Liver (tissue), 9 donors: ENCODE data around the gene NKAIN2. TPM values are rescaled to one million over a fixed set of nuclear protein-coding genes. Genes with fewer than 3 reads are reported as not detected.

ENCODE experiments used
- DNase-seq: peaks from one replicate; pipeline ENCODE4 v3.0.0-alpha.2; 2017; ENCODE audit warnings: low spot score
- H3K27ac ChIP-seq, 2 donors: one replicate each; pipeline ENCODE4 v1.7.0; 2013; ENCODE audit warnings: inconsistent platforms in 2 of 2, low read length in 2 of 2, control low read depth in 1 of 2, low read depth in 1 of 2, mild to moderate bottlenecking in 1 of 2
- H3K27me3 ChIP-seq, 4 donors: one replicate each; pipeline versions ENCODE4 v1.6.1 to v1.7.0; 2013; ENCODE audit warnings: low read length in 3 of 4, inconsistent platforms in 1 of 4, mild to moderate bottlenecking in 1 of 4, moderate library complexity in 1 of 4; ENCODE audit not compliant: control insufficient read depth in 4 of 4, insufficient read depth in 4 of 4
- H3K36me3 ChIP-seq, 4 donors: one replicate each; pipeline versions ENCODE4 v1.6.1 to v1.7.0; 2013; ENCODE audit warnings: low read length in 3 of 4, mild to moderate bottlenecking in 3 of 4, low read depth in 1 of 4, moderate library complexity in 1 of 4; ENCODE audit not compliant: control insufficient read depth in 4 of 4, insufficient read depth in 3 of 4
- H3K4me1 ChIP-seq, 4 donors: one replicate each; pipeline versions ENCODE4 v1.6.1 to v1.7.0; 2013; ENCODE audit warnings: low read length in 3 of 4, mild to moderate bottlenecking in 3 of 4, moderate library complexity in 1 of 4; ENCODE audit not compliant: control insufficient read depth in 4 of 4, insufficient read depth in 4 of 4
- H3K4me3 ChIP-seq, 3 donors: one replicate each; pipeline versions ENCODE4 v1.6.1 to v1.7.0; 2013; ENCODE audit warnings: low read length in 3 of 3, control low read depth in 1 of 3, low read depth in 1 of 3, mild to moderate bottlenecking in 1 of 3
- H3K9ac ChIP-seq, 2 donors: one replicate each; pipeline ENCODE4 v1.7.0; 2013; ENCODE audit warnings: low read length in 2 of 2, mild to moderate bottlenecking in 2 of 2, moderate library complexity in 2 of 2, control low read depth in 1 of 2, low read depth in 1 of 2
- H3K9me3 ChIP-seq, 4 donors: one replicate each; pipeline versions ENCODE4 v1.6.1 to v1.7.0; 2013; ENCODE audit warnings: low read length in 3 of 4; ENCODE audit not compliant: control insufficient read depth in 4 of 4
- FOXA1 ChIP-seq: IDR thresholded peaks from 2 replicates; pipeline ENCODE4 v1.6.1; 2016; ENCODE audit warnings: antibody characterized with exemption
- FOXA2 ChIP-seq: IDR thresholded peaks from 2 replicates; pipeline ENCODE4 v1.6.1; 2016; ENCODE audit warnings: antibody characterized with exemption
- GABPA ChIP-seq, 2 donors: IDR thresholded peaks in 1 of 2; conservative IDR thresholded peaks in 1 of 2; 2 replicates each; pipeline ENCODE4 v1.6.1; 2016; ENCODE audit warnings: antibody characterized with exemption in 2 of 2, mild to moderate bottlenecking in 1 of 2, moderate library complexity in 1 of 2
- HNF4G ChIP-seq: IDR thresholded peaks from 2 replicates; pipeline ENCODE4 v1.6.1; 2016; ENCODE audit warnings: antibody characterized with exemption
- JUND ChIP-seq, 2 donors: IDR thresholded peaks; 2 replicates each; pipeline ENCODE4 v1.6.1; 2016; ENCODE audit warnings: antibody characterized with exemption in 2 of 2
- NR2F2 ChIP-seq: IDR thresholded peaks from 2 replicates; pipeline ENCODE4 v1.6.1; 2016; ENCODE audit warnings: antibody characterized with exemption
- RAD21 ChIP-seq, 2 donors: IDR thresholded peaks; 2 replicates each; pipeline ENCODE4 v1.6.1; 2016; ENCODE audit warnings: antibody characterized with exemption in 2 of 2, mild to moderate bottlenecking in 2 of 2
- RXRA ChIP-seq, 2 donors: IDR thresholded peaks; 2 replicates each; pipeline ENCODE4 v1.6.1; 2017 to 2018; ENCODE audit warnings: antibody characterized with exemption in 2 of 2, mild to moderate bottlenecking in 1 of 2
- SP1 ChIP-seq: IDR thresholded peaks from 2 replicates; pipeline ENCODE4 v1.6.1; 2018; ENCODE audit warnings: antibody characterized with exemption, mild to moderate bottlenecking
- TAF1 ChIP-seq: conservative IDR thresholded peaks from 2 replicates; pipeline ENCODE4 v1.6.1; 2016; ENCODE audit warnings: antibody characterized with exemption, mild to moderate bottlenecking
- WGBS: extraction: QIAGEN DNeasy Blood & Tissue Kit; methylation state at CpG from one replicate; pipeline ENCODE4 v1.1.7; 2013; 5-methylcytosine and 5-hydroxymethylcytosine counted together
- polyA plus RNA-seq, 2 donors: library from polyadenylated mRNA; stranded (reverse) in 1 of 2; unstranded in 1 of 2; fragments of 200-250 nt in 1 of 2; fragments of >200 nt in 1 of 2; fragmentation: Nextera tagmentation in 1 of 2; extraction: Ambion mirVana in 1 of 2; gene quantifications; one replicate each; pipeline versions ENCODE4 v1.2.1 to v1.2.3, GENCODE V29; 2013 to 2015
- total RNA-seq, 2 donors: library from RNA; depleted of rRNA; stranded (reverse); fragments of >200 nt; gene quantifications; one replicate each; pipeline ENCODE4 v1.2.3, GENCODE V29; 2014
- TF ChIP-seq, protein P1 (sequence below): IDR thresholded peaks from 2 replicates; pipeline ENCODE4 v1.6.1; 2016; ENCODE audit warnings: antibody characterized with exemption
- TF ChIP-seq, protein P2 (sequence below): IDR thresholded peaks from 2 replicates; pipeline ENCODE4 v1.6.1; 2016; ENCODE audit warnings: antibody characterized with exemption
- TF ChIP-seq, protein P3 (sequence below): IDR thresholded peaks from 2 replicates; pipeline ENCODE4 v1.6.1; 2016; ENCODE audit warnings: antibody characterized with exemption
- TF ChIP-seq, protein P4 (sequence below): IDR thresholded peaks from 2 replicates; pipeline ENCODE4 v1.6.1; 2016; ENCODE audit warnings: antibody characterized with exemption, mild to moderate bottlenecking
- TF ChIP-seq, protein P5 (sequence below): fragments of 150-350 bp; IDR thresholded peaks from 2 replicates; pipeline ENCODE4 v1.5.1; 2017; ENCODE audit warnings: improper control_type of control experiment, low read depth, low read length; ENCODE audit not compliant: missing input control
- donor health status: healthy.
- donor health status: healthy.
- donor health status: healthy.
- donor health status: healthy.
- donor health status: healthy.

The NKAIN2 gene
- total and polyA plus RNA-seq, 4 donors, result 0.05 to 0.14 TPM; not detected in 2

DNA sequence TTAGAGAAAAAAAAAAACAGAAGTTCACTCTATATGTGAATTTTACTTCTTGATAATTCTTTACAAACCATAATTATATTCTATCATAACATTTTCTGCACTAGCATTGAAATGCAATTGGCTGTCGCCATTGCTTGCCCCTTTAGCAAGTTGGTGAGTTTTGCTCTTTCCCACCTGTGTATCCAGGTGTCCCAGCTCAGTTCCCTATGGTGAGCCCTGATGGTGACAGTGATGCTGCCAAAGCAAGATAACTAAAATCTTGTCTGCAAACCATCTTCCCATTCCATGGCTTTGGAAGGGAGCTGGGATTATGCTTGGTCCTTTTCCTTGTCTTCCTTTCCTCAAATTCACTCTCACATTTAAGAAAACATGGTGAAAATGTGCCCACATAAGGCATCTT is 429.6 kb downstream of the NKAIN2 start:
- Histone ChIP-seq H3K27ac (no peak overlapping the region), H3K9me3 (peaks cover 0 to 1% (median 0%) of the 10 kb centered on the region in 4 donors), H3K36me3 (no peaks in the 10 kb centered on the region), H3K27me3 (no peaks in the 10 kb centered on the region), H3K4me1 (no peaks in the 10 kb centered on the region), H3K9ac (no peak overlapping the region), H3K4me3 (no peak overlapping the region)
- 69% methylated on average over 1 of the region's 1 CpG for WGBS
- no peak for TF ChIP-seq RXRA (IDR thresholded peaks at IDR 0.05)
- TF ChIP-seq JUND (IDR thresholded peaks at IDR 0.05), result no peak
- TF ChIP-seq, protein P1, sequence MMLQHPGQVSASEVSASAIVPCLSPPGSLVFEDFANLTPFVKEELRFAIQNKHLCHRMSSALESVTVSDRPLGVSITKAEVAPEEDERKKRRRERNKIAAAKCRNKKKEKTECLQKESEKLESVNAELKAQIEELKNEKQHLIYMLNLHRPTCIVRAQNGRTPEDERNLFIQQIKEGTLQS, result no peak
- TF ChIP-seq NR2F2, result no peak
- TF ChIP-seq GABPA (IDR thresholded peaks at IDR 0.05 in 1 of 2, conservative IDR thresholded peaks at IDR 0.05 in 1 of 2), result no peak
- no peak for TF ChIP-seq RAD21 (IDR thresholded peaks at IDR 0.05)
- TF ChIP-seq, protein P2, sequence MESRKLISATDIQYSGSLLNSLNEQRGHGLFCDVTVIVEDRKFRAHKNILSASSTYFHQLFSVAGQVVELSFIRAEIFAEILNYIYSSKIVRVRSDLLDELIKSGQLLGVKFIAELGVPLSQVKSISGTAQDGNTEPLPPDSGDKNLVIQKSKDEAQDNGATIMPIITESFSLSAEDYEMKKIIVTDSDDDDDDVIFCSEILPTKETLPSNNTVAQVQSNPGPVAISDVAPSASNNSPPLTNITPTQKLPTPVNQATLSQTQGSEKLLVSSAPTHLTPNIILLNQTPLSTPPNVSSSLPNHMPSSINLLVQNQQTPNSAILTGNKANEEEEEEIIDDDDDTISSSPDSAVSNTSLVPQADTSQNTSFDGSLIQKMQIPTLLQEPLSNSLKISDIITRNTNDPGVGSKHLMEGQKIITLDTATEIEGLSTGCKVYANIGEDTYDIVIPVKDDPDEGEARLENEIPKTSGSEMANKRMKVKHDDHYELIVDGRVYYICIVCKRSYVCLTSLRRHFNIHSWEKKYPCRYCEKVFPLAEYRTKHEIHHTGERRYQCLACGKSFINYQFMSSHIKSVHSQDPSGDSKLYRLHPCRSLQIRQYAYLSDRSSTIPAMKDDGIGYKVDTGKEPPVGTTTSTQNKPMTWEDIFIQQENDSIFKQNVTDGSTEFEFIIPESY, result no peak
- TF ChIP-seq, protein P3, sequence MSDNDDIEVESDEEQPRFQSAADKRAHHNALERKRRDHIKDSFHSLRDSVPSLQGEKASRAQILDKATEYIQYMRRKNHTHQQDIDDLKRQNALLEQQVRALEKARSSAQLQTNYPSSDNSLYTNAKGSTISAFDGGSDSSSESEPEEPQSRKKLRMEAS, result no peak
- no peak for TF ChIP-seq SP1
- TF ChIP-seq, protein P4, sequence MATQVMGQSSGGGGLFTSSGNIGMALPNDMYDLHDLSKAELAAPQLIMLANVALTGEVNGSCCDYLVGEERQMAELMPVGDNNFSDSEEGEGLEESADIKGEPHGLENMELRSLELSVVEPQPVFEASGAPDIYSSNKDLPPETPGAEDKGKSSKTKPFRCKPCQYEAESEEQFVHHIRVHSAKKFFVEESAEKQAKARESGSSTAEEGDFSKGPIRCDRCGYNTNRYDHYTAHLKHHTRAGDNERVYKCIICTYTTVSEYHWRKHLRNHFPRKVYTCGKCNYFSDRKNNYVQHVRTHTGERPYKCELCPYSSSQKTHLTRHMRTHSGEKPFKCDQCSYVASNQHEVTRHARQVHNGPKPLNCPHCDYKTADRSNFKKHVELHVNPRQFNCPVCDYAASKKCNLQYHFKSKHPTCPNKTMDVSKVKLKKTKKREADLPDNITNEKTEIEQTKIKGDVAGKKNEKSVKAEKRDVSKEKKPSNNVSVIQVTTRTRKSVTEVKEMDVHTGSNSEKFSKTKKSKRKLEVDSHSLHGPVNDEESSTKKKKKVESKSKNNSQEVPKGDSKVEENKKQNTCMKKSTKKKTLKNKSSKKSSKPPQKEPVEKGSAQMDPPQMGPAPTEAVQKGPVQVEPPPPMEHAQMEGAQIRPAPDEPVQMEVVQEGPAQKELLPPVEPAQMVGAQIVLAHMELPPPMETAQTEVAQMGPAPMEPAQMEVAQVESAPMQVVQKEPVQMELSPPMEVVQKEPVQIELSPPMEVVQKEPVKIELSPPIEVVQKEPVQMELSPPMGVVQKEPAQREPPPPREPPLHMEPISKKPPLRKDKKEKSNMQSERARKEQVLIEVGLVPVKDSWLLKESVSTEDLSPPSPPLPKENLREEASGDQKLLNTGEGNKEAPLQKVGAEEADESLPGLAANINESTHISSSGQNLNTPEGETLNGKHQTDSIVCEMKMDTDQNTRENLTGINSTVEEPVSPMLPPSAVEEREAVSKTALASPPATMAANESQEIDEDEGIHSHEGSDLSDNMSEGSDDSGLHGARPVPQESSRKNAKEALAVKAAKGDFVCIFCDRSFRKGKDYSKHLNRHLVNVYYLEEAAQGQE, result no peak
- TF ChIP-seq FOXA2, result no peak
- TF ChIP-seq FOXA1, result no peak
- no peak for TF ChIP-seq TAF1
- no peak for DNase-seq

DNA sequence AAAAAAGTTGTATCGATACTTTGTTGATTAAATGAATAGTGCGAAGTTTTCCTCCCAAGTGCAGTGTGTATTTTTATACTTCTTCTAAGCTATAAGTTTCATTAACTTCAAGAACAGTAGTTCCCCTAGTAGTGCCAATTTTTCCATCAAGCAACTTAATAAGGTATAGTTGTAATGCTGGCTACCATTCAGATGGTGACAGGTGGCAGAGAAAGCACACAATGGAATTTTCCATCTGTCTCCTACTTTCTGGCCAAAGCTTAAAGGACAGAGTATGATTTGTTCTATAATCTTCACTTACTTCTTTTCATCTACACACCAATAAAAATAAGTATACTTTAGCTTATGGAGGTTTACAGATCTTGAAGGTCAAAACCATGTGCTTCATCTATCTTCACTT is 431.1 kb downstream of the NKAIN2 start:
- WGBS, result 92% methylated on average over 2 of the region's 2 CpGs
- TF ChIP-seq, protein P1, result no peak
- TF ChIP-seq, protein P3, result no peak
- TF ChIP-seq, protein P4, result no peak
- TF ChIP-seq, protein P2, result no peak
- TF ChIP-seq JUND (IDR thresholded peaks at IDR 0.05) (no peak), HNF4G (no peak), RAD21 (IDR thresholded peaks at IDR 0.05) (no peak)
- TF ChIP-seq, protein P5, sequence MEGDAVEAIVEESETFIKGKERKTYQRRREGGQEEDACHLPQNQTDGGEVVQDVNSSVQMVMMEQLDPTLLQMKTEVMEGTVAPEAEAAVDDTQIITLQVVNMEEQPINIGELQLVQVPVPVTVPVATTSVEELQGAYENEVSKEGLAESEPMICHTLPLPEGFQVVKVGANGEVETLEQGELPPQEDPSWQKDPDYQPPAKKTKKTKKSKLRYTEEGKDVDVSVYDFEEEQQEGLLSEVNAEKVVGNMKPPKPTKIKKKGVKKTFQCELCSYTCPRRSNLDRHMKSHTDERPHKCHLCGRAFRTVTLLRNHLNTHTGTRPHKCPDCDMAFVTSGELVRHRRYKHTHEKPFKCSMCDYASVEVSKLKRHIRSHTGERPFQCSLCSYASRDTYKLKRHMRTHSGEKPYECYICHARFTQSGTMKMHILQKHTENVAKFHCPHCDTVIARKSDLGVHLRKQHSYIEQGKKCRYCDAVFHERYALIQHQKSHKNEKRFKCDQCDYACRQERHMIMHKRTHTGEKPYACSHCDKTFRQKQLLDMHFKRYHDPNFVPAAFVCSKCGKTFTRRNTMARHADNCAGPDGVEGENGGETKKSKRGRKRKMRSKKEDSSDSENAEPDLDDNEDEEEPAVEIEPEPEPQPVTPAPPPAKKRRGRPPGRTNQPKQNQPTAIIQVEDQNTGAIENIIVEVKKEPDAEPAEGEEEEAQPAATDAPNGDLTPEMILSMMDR, result no peak
- H3K27ac ChIP-seq, result no peak overlapping the region

More for the DNA sequence above, 431.1 kb downstream of the NKAIN2 start:
- Histone ChIP-seq H3K4me1 (no peaks in the 10 kb centered on the region), H3K4me3 (no peak overlapping the region), H3K9ac (no peak overlapping the region), H3K36me3 (no peaks in the 10 kb centered on the region), H3K9me3 (no peaks in the 10 kb centered on the region), H3K27me3 (no peaks in the 10 kb centered on the region)
- DNase-seq, result no peak
